SK-N-DZ (cell line): Measurements from ENCODE around the gene C14orf180.
"Not testable (repeated sequence)": the region's sequence is repeated elsewhere in the genome, so short reads cannot be mapped to it uniquely, and the experiment has no call there.

Experiments
- DNase-seq: peaks from one replicate; pipeline ENCODE4 v3.0.0-alpha.2; 2015; ENCODE audit warnings: low spot score

Gene C14orf180

GRCh38 chr14:104609666-104610065, 30.1 kb downstream of the C14orf180 start:
- no peak for DNase-seq

- no peak for DNase-seq
Measured at GRCh38 chr14:104610749-104611310, 31.3 kb downstream of the C14orf180 start.

DNA sequence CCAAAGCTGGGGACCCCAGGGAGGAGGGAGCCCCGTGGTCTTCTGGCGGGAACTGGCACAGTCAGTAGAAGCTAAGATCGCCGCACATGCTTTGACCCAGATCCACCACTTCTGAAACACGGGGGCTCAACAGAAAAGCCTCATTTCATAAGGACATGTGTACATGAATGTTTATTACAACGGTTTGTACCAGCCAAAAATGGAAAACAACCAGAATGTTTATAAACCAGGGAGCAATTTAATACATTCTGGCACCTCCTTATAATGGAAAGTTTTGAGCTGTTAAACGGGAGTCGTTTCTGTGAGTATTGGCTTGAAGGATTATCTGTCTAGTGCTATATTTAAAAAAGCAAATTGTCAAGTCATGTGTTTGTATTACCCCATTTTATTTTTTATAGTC, 32.3 kb downstream of the C14orf180 start:
- DNase-seq = no peak

GRCh38 chr14:104614126-104614812, 34.7 kb downstream of the C14orf180 start:
- no peak for DNase-seq

DNA sequence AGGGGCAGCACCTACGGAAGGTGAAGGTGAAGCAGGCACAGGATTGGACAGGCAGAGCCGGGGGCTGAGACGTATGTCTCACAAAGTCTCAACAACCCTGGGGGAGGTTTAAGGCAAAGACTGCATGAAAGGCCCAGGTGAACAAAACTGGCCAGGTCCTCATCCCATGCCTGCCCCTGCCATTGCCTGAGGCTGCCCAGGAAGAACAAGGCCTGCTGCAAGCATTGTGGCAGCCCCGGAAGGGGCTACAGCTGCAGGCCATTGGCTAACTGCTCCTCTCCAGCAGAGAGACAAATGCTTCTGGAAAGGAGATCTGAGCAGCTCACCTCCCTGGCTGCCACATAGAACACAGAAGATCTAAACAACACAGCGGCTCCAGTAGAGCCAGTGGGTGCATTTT, 45.4 kb downstream of the C14orf180 start:
- DNase-seq = no peak

- no peak for DNase-seq
Measured at GRCh38 chr14:104632781-104633180, 53.2 kb downstream of the C14orf180 start.

GRCh38 chr14:104633276-104634137, 53.9 kb downstream of the C14orf180 start:
- no peak for DNase-seq

- DNase-seq = no peak
Measured at GRCh38 chr14:104634138-104634760, 54.7 kb downstream of the C14orf180 start.

DNA sequence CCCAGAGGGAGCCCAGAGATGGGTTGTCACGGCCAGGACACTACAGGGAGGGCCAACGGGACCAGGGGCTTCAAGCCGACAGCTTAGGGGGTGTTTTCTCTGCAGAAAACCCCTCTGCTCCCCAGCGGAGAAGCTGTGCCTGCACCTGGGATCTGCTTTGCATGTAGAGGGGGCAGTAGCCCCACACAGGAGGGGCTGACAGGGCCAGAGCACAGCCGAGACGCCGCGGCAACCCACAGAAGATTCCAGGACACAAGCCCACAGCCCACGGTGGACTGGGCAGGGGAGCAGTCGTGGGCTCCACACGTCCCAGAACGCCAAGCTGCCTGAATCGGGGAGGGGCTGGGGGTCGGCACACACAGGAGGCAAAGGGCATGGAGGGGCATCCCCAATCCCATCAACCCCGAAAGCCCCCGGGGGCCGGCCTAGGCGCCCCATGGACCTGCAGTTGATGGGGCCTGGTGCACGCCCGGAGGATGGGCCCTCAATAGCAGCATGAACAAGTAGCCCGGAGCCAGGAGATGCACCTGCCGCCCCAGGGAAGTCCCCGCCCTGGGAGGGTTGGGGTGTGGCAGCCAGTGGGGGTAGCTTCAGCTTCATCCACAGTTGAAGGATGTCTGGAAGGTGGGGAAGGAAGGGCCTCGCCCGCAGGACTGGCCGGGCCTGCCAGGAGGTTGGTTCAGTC, 55.5 kb downstream of the C14orf180 start:
- DNase-seq = no peak

DNA sequence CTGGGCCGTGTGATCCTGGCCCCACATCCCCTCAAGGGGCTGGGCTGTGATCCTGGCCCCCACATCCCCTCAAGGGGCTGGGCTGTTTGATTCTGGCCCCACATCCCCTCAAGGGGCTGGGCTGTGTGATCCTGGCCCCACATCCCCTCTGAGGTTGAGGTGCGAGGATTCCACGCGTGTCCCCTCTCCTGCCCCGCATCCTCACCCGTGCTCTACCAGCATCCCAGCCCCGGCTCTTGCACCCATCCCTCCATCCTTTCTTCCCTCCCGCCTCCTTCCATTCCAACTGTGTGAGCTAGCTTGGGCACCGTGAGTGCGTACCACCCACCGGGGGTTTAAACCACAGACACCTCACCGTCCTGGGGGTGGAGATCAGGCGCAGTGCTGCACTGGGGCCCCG, 56.2 kb downstream of the C14orf180 start:
- no peak for DNase-seq

- DNase-seq = no peak
Measured at GRCh38 chr14:104636131-104636530, 56.6 kb downstream of the C14orf180 start.

GRCh38 chr14:104636846-104637545, 57.4 kb downstream of the C14orf180 start:
- DNase-seq = not testable (repeated sequence)

DNA sequence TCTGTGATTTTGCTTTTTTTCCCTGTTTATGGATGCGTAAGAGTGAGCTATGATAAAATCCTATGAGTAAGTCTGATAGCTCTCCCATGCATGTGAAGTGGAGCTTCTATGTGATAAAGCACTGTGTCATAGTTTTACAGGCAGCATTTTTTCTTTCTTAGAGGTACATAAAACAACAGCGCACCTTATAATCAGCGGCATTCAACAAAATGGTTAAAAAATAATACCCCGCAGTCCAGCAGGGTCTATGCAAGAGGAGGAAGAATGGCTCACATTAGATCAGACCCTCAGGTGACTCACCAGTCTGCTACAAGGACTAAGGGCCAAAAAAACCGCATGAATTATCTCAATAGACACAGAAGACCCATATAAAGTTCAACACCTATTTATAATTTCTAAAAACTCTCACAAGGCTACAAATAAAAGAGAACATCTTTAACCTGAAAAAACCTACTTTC, 58.0 kb downstream of the C14orf180 start:
- DNase-seq = no peak

DNA sequence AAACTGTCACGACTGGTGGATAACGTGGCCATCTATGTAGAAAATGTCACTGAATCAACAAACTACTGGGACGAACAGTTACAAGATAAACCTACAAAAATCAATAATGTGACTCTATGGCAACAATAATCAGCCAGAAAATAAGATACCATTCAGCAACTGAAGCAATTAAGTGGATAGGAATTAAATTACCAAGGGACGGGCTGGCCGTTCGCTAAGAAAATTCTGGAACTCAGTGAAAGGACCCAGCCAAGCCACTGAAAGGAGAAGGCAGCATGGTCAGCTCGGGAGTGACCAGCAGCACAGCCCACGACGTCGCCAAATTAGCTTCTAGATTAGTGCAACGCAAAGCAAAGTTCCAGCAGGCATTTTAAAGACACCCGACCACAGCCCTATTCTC, 58.6 kb downstream of the C14orf180 start:
- no peak for DNase-seq

DNA sequence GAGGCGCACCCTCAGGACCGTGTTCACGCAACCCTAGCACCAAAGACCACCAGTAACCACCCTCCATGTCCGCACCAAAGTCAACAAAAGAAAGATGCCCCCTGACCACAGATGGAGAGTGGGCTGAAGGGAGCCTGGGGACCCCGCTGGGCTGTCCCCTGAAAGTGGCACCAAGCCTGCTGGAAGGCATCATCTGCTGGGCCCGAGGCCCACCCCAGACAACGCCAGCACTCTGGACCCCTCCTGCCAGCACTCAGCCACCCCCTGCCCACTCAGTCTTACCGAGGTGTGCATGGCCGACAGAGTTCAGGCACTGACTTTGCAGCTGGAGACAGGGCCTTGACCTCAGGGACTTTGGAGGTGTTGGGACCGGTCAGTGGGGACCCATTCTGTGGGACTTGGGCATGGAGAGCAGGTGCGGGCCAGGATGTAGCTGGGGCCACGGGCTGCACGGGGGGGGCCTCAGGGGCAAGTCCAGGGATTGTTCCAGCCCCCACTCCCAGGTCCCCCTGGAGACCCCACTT, 59.4 kb downstream of the C14orf180 start:
- DNase-seq = no peak

GRCh38 chr14:104639471-104639870, 59.9 kb downstream of the C14orf180 start:
- no peak for DNase-seq
